ENCODE data around the gene METTL22. TPM values are rescaled to one million over a fixed set of nuclear protein-coding genes. Genes with fewer than 3 reads are reported as not detected.

Gene METTL22
- polyA plus RNA-seq, 2 of the 4 experiments (the other 2 are of a cell fraction), result 21.0 to 40.9 TPM

DNA sequence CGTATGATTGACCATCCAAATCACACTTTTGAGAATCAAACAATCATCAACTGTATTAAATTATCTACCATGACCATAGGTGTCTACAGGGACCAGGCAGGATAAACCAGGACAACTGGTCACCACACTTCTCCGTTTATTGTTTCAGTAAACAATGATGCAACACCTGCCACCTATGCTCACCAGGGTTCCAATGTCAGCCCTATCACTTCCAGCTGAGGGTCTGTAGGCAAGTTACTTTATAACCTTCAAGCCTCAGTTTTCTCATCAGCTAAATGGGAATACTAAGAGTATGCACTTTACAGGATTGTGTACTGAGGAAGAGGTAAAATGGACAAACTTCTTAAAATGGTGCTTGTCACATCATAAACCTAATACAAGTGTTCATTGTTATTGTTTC lies 46.1 kb upstream of the METTL22 start:
- peaks cover 10% of the 10 kb centered on the region; the same call in 2 of the 3 replicates for H3K4me1 ChIP-seq
- no peak for DNase-seq (ENCODE audit: low read depth in 1 of 2, low spot score in 1 of 2)
- 0% methylated on average over 2 of the region's 2 CpGs for WGBS (ENCODE audit: missing lambda C conversion rate)
- ATAC-seq, result no peak
- no peaks in the 10 kb centered on the region for H3K9me3 ChIP-seq
- no peak overlapping the region for H3K4me3 ChIP-seq
- CTCF ChIA-PET, result interaction anchor here (1.2 to 1.5 kb wide), 2 partner anchors 8 to 305 kb away, joined by 3 to 5 read pairs; no protein-coding TSS in a partner anchor
- no peak for FAIRE-seq
- no peak overlapping the region for H3K27ac ChIP-seq
- H3K4me2 ChIP-seq, result no peak overlapping the region
- no peak for TF ChIP-seq ZNF302 (CRISPR knock-in tag; IDR thresholded peaks at IDR 0.05)
- TF ChIP-seq, protein P1, sequence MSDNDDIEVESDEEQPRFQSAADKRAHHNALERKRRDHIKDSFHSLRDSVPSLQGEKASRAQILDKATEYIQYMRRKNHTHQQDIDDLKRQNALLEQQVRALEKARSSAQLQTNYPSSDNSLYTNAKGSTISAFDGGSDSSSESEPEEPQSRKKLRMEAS (IDR thresholded peaks at IDR 0.05), result no peak
- TF ChIP-seq JUN (IDR thresholded peaks at IDR 0.05), result no peak
- no peak for TF ChIP-seq CEBPB (IDR thresholded peaks at IDR 0.05)
- TF ChIP-seq, protein P2, sequence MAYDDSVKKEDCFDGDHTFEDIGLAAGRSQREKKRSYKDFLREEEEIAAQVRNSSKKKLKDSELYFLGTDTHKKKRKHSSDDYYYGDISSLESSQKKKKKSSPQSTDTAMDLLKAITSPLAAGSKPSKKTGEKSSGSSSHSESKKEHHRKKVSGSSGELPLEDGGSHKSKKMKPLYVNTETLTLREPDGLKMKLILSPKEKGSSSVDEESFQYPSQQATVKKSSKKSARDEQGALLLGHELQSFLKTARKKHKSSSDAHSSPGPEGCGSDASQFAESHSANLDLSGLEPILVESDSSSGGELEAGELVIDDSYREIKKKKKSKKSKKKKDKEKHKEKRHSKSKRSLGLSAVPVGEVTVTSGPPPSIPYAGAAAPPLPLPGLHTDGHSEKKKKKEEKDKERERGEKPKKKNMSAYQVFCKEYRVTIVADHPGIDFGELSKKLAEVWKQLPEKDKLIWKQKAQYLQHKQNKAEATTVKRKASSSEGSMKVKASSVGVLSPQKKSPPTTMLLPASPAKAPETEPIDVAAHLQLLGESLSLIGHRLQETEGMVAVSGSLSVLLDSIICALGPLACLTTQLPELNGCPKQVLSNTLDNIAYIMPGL (CRISPR knock-in tag; IDR thresholded peaks at IDR 0.05; ENCODE audit: borderline replicate concordance), result no peak
- no peak for TF ChIP-seq ZFP36 (IDR thresholded peaks at IDR 0.05; ENCODE audit: borderline replicate concordance, partially characterized antibody)
- TF ChIP-seq, protein P3, sequence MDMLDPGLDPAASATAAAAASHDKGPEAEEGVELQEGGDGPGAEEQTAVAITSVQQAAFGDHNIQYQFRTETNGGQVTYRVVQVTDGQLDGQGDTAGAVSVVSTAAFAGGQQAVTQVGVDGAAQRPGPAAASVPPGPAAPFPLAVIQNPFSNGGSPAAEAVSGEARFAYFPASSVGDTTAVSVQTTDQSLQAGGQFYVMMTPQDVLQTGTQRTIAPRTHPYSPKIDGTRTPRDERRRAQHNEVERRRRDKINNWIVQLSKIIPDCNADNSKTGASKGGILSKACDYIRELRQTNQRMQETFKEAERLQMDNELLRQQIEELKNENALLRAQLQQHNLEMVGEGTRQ (IDR thresholded peaks at IDR 0.05), result no peak
- TF ChIP-seq RFX5 (IDR thresholded peaks at IDR 0.05), result no peak
- TF ChIP-seq HOXB13 (CRISPR knock-in tag; IDR thresholded peaks at IDR 0.05; ENCODE audit: low read depth), result no peak
- no peak for TF ChIP-seq BHLHE40 (IDR thresholded peaks at IDR 0.05; ENCODE audit: low read depth, low read length)
- no peak for TF ChIP-seq RARB (CRISPR knock-in tag; IDR thresholded peaks at IDR 0.05)
- TF ChIP-seq RCOR1 (IDR thresholded peaks at IDR 0.05; ENCODE audit: low read depth, low read length), result no peak
- no peak for TF ChIP-seq ESRRA (IDR thresholded peaks at IDR 0.05; ENCODE audit: borderline replicate concordance, low read length)
- no peak for TF ChIP-seq CHD4 (IDR thresholded peaks at IDR 0.05; ENCODE audit: borderline replicate concordance)
- TF ChIP-seq PHF8 (IDR thresholded peaks at IDR 0.05; ENCODE audit: borderline replicate concordance, low read depth), result no peak
- TF ChIP-seq JUNB (IDR thresholded peaks at IDR 0.05), result no peak
- POLR2A ChIA-PET, result no interaction called here

DNA sequence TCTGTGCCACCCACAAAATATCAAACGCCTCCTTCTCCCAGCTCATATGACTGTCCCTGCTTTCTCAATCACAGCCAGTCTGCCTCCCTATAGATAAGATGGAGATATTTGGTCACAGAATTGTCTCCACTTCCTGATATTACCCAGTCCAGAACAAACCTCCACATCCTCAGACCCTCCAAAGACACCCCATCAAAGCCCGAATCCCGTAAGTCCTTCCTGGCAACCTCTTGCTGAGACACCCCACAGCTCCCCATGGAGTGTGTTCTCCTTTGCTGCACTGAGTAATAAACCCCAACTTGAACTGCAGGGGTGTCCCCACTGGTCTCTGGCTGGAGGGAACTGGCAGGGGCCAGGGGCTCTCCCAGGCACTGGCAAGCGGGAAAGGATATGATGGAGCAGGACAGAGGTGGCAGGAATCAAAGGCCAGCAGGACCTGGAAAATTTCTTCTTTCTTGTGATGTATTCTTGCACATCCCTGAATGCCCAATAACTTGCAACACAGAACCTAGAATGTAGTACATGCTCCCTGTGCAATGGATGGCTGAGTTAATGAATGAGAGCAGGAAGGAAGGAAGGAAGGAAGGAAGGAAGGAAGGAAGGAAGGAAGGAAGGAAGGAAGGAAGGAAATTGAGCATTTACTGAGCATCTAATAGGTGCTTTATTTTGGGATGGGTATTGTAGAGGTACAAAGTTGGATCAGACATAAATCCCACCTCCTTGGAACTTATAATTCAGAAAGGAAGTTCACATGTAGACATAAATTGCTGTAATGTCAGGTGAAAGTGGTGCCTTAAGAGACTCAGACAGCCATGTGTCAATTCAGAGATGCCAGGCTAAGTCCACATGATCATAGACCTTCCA lies 45.1 kb upstream of the METTL22 start:
- Histone ChIP-seq H3K9me3 (no peaks in the 10 kb centered on the region), H3K4me1 (peaks cover 4% of the 10 kb centered on the region; the same call in 2 of the 3 replicates), H3K4me2 (no peak overlapping the region), H3K27ac (no peak overlapping the region), H3K4me3 (no peak overlapping the region)
- 43% methylated on average over 4 of the region's 4 CpGs for WGBS (ENCODE audit: missing lambda C conversion rate)
- DNase-seq (ENCODE audit: low read depth in 1 of 2, low spot score in 1 of 2) (no peak), FAIRE-seq (no peak), ATAC-seq (no peak)
- no peak for TF ChIP-seq ZNF302 (CRISPR knock-in tag; IDR thresholded peaks at IDR 0.05)
- no peak for TF ChIP-seq HDAC2 (IDR thresholded peaks at IDR 0.05)
- no peak for TF ChIP-seq NPAS2 (CRISPR knock-in tag; IDR thresholded peaks at IDR 0.05; ENCODE audit: borderline replicate concordance)
- TF ChIP-seq, protein P4, sequence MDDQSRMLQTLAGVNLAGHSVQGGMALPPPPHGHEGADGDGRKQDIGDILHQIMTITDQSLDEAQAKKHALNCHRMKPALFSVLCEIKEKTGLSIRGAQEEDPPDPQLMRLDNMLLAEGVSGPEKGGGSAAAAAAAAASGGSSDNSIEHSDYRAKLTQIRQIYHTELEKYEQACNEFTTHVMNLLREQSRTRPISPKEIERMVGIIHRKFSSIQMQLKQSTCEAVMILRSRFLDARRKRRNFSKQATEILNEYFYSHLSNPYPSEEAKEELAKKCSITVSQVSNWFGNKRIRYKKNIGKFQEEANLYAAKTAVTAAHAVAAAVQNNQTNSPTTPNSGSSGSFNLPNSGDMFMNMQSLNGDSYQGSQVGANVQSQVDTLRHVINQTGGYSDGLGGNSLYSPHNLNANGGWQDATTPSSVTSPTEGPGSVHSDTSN (IDR thresholded peaks at IDR 0.05), result no peak
- TF ChIP-seq, protein P5, sequence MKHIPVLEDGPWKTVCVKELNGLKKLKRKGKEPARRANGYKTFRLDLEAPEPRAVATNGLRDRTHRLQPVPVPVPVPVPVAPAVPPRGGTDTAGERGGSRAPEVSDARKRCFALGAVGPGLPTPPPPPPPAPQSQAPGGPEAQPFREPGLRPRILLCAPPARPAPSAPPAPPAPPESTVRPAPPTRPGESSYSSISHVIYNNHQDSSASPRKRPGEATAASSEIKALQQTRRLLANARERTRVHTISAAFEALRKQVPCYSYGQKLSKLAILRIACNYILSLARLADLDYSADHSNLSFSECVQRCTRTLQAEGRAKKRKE (CRISPR knock-in tag; IDR thresholded peaks at IDR 0.05; ENCODE audit: low read depth), result no peak
- no peak for TF ChIP-seq RNF2 (IDR thresholded peaks at IDR 0.05; ENCODE audit: borderline replicate concordance, low read depth)
- no peak for TF ChIP-seq POLR2AphosphoS2 (conservative IDR thresholded peaks at IDR 0.05; ENCODE audit: low read length)
- TF ChIP-seq, protein P6, sequence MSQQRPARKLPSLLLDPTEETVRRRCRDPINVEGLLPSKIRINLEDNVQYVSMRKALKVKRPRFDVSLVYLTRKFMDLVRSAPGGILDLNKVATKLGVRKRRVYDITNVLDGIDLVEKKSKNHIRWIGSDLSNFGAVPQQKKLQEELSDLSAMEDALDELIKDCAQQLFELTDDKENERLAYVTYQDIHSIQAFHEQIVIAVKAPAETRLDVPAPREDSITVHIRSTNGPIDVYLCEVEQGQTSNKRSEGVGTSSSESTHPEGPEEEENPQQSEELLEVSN (IDR thresholded peaks at IDR 0.05; ENCODE audit: borderline replicate concordance, low read depth), result no peak
- TF ChIP-seq, protein P1 (IDR thresholded peaks at IDR 0.05), result no peak
- TF ChIP-seq SREBF2 (IDR thresholded peaks at IDR 0.05), result no peak
- TF ChIP-seq, protein P2 (CRISPR knock-in tag; IDR thresholded peaks at IDR 0.05; ENCODE audit: borderline replicate concordance), result no peak
- TF ChIP-seq ZFP36 (IDR thresholded peaks at IDR 0.05; ENCODE audit: borderline replicate concordance, partially characterized antibody), result no peak
- POLR2A ChIA-PET, result no interaction called here
- CTCF ChIA-PET, result interaction anchor here (1.2 kb wide), 1 partner anchor 9 kb away, joined by 5 read pairs; no protein-coding TSS in a partner anchor

Measured in A549 (cell line).